ENCODE results near the gene RBP3. TPM values are rescaled to one million over a fixed set of nuclear protein-coding genes. Genes with fewer than 3 reads are reported as not detected.

The RBP3 gene
- polyA plus RNA-seq, 1 donor (not counting 4 experiments of a cell fraction or from before 2014, with no cell fraction given), result not detected

DNA sequence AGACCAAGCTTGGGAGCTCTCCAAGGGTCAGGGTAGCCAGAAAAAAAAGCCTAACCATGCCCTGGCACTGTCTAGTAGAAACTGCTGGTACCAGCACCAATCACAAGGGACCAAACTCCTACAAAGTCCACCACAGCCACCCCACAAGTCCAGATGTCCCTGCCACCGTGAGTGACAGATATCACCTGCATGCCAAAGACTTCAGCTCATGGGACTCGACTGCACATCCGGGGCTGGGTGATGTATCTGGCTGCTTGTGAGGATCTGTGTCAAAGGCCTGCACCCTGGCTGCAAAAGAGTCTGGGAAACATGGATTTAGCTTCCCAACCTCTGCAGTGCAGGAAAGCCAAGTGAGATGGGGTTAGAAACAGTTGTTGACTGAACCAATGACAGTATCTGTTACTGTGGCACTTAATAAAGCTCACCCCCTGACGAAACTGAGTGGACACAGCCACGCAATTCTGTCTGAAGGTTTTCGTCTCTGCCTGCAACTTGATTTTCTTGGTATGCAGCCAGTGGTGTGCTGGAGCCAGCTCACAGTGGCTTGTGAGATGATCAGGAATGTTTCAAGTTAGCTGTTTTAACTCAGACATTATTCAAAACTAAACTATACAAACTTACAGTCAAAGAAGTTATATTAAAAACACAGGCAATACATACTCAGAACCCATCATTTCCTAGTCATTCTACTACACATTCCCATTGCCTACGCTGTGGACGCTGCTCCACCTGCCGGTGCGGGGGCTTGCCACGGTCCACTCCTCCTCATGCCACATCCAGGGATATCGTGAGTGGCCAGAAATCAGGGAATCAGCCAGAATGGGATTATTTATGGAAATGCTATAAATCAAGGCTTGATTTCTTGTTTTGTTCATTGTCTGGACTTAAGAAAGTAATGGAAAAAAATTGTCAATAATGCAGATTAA is 26.7 kb downstream of the RBP3 start:
- no peaks in the 10 kb centered on the region for H3K27me3 ChIP-seq (ENCODE audit: control insufficient read depth, extremely low read depth, insufficient read depth, low read length)
- dilution Hi-C loops (cut with MboI; ENCODE audit: extremely low pct_ligation_motif_present, low sequenced_read_pairs), result no loop called here
- H3K9me1 ChIP-seq (ENCODE audit: control insufficient read depth, extremely low read depth, insufficient read depth, low read length), result no peaks in the 10 kb centered on the region
- no peaks in the 10 kb centered on the region for H4K20me1 ChIP-seq (ENCODE audit: control insufficient read depth, extremely low read depth, insufficient read depth, low read length)
- TF ChIP-seq, protein P1, sequence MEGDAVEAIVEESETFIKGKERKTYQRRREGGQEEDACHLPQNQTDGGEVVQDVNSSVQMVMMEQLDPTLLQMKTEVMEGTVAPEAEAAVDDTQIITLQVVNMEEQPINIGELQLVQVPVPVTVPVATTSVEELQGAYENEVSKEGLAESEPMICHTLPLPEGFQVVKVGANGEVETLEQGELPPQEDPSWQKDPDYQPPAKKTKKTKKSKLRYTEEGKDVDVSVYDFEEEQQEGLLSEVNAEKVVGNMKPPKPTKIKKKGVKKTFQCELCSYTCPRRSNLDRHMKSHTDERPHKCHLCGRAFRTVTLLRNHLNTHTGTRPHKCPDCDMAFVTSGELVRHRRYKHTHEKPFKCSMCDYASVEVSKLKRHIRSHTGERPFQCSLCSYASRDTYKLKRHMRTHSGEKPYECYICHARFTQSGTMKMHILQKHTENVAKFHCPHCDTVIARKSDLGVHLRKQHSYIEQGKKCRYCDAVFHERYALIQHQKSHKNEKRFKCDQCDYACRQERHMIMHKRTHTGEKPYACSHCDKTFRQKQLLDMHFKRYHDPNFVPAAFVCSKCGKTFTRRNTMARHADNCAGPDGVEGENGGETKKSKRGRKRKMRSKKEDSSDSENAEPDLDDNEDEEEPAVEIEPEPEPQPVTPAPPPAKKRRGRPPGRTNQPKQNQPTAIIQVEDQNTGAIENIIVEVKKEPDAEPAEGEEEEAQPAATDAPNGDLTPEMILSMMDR (optimal IDR thresholded peaks at IDR 0.05 in 1 of 3, IDR thresholded peaks at IDR 0.05 in 1 of 3, conservative IDR thresholded peaks at IDR 0.05 in 1 of 3; ENCODE audit: extremely low read depth in 1 of 3, insufficient read depth in 2 of 3, low read length in 3 of 3), result no peak
- no peak for TF ChIP-seq EZH2 (IDR thresholded peaks at IDR 0.05; ENCODE audit: low read length)
- no peak overlapping the region for H3K27ac ChIP-seq (ENCODE audit: control insufficient read depth, insufficient read depth, low read length)
- no peak overlapping the region for H2AFZ ChIP-seq (ENCODE audit: control insufficient read depth, low read length)
- FAIRE-seq, result no peak
- no peak overlapping the region for H3K4me2 ChIP-seq (ENCODE audit: control insufficient read depth, extremely low read depth, insufficient read depth, low read depth, low read length)
- no peaks in the 10 kb centered on the region for H3K4me1 ChIP-seq (ENCODE audit: control insufficient read depth, extremely low read depth, insufficient read depth, low read length)
- H3K9ac ChIP-seq (ENCODE audit: control insufficient read depth, extremely low read depth, insufficient read depth, low read length), result no peak overlapping the region
- H3K4me3 ChIP-seq (ENCODE audit: control insufficient read depth in 2 of 3, extremely low read depth in 1 of 3, insufficient read depth in 2 of 3, low read depth in 1 of 3, low read length in 3 of 3), result no peak overlapping the region
- H3K79me2 ChIP-seq (ENCODE audit: control insufficient read depth, insufficient read depth, low read length), result no peaks in the 10 kb centered on the region
- H3K9me3 ChIP-seq (ENCODE audit: control insufficient read depth, low read depth, low read length), result no peaks in the 10 kb centered on the region
- no peak for DNase-seq (ENCODE audit: low read depth, low spot score)
- no peaks in the 10 kb centered on the region for H3K36me3 ChIP-seq (ENCODE audit: control insufficient read depth in 2 of 2, extremely low read depth in 1 of 2, insufficient read depth in 2 of 2, low read length in 2 of 2)

DNA sequence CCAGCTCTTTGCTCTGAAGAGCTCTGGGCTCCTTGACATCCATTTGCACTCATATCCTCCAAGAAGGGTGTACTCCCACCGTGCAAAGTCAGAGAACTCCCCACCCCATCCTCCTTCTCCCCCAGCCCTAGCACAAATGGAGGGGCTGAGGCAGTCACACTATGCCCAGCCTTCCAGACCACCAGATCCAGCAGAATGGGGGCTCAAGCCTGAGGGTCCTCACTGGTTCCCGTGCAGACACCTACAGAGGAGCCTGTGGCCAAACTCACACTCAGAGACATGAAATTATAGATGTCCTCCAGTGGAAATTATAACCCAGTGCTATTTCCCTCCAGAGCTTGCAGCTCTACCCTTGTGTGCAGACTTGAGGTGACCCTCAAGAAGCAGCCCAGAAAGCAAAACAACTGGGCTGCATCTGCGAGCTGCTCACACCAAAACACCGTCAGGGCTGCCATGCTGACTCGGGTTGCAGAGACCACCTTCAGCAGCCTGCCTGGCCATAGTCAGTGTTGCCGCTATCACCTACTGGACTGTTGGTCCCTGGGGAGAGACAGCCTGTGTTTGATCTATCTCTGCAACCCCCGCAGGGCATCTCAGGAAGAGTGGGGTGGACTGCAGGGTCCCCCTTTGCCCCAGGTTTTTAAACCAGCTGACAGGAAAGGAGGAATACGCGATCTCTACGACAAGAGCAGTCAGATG is 28.5 kb downstream of the RBP3 start:
- no peaks in the 10 kb centered on the region for H4K20me1 ChIP-seq (ENCODE audit: control insufficient read depth, extremely low read depth, insufficient read depth, low read length)
- DNase-seq (ENCODE audit: low read depth, low spot score), result no peak
- H2AFZ ChIP-seq (ENCODE audit: control insufficient read depth, low read length), result no peak overlapping the region
- no peak overlapping the region for H3K9ac ChIP-seq (ENCODE audit: control insufficient read depth, extremely low read depth, insufficient read depth, low read length)
- H3K9me1 ChIP-seq (ENCODE audit: control insufficient read depth, extremely low read depth, insufficient read depth, low read length), result no peaks in the 10 kb centered on the region
- dilution Hi-C loops (cut with MboI; ENCODE audit: extremely low pct_ligation_motif_present, low sequenced_read_pairs), result no loop called here
- no peak overlapping the region for H3K4me2 ChIP-seq (ENCODE audit: control insufficient read depth, extremely low read depth, insufficient read depth, low read depth, low read length)
- H3K27ac ChIP-seq (ENCODE audit: control insufficient read depth, insufficient read depth, low read length), result no peak overlapping the region
- H3K27me3 ChIP-seq (ENCODE audit: control insufficient read depth, extremely low read depth, insufficient read depth, low read length), result peaks cover 4% of the 10 kb centered on the region
- H3K79me2 ChIP-seq (ENCODE audit: control insufficient read depth, insufficient read depth, low read length), result no peaks in the 10 kb centered on the region
- TF ChIP-seq EZH2 (IDR thresholded peaks at IDR 0.05; ENCODE audit: low read length), result no peak
- no peak for FAIRE-seq
- H3K4me1 ChIP-seq (ENCODE audit: control insufficient read depth, extremely low read depth, insufficient read depth, low read length), result no peaks in the 10 kb centered on the region
- no peaks in the 10 kb centered on the region for H3K36me3 ChIP-seq (ENCODE audit: control insufficient read depth in 2 of 2, extremely low read depth in 1 of 2, insufficient read depth in 2 of 2, low read length in 2 of 2)
- H3K4me3 ChIP-seq (ENCODE audit: control insufficient read depth in 2 of 3, extremely low read depth in 1 of 3, insufficient read depth in 2 of 3, low read depth in 1 of 3, low read length in 3 of 3), result no peak overlapping the region
- H3K9me3 ChIP-seq (ENCODE audit: control insufficient read depth, low read depth, low read length), result no peaks in the 10 kb centered on the region

Measured in keratinocyte (primary cell).